MM.1S (cell line): ENCODE measurements around the gene SDK1.

Experiments used
- DNase-seq: peaks from one replicate; pipeline ENCODE4 v3.0.0-alpha.2; 2015
- H2AFZ ChIP-seq: fragments of 300-600 bp; sonication (generic); 2 replicates; pipeline ENCODE4 v1.6.0; 2016; ENCODE audit warnings: antibody characterized with exemption, low read length
- H3F3A ChIP-seq: fragments of 300-600 bp; sonication (generic); 2 replicates; pipeline ENCODE4 v1.6.1; 2016; ENCODE audit warnings: mild to moderate bottlenecking, antibody characterized with exemption, low read length, moderate library complexity, mixed read lengths; ENCODE audit not compliant: insufficient read depth
- H3K27ac ChIP-seq: fragments of 300-600 bp; sonication (generic); 2 replicates; pipeline ENCODE4 v1.5.1; 2016; ENCODE audit warnings: mild to moderate bottlenecking, low read length
- H3K27me3 ChIP-seq: fragments of 300-600 bp; sonication (generic); replicated peaks from 2 replicates; pipeline ENCODE4 v1.6.0; 2016; ENCODE audit warnings: low read length; ENCODE audit not compliant: insufficient read depth
- H3K36me3 ChIP-seq: fragments of 300-600 bp; sonication (generic); replicated peaks from 2 replicates; pipeline ENCODE4 v1.6.1; 2016; ENCODE audit warnings: mild to moderate bottlenecking, low read length, mixed read lengths; ENCODE audit not compliant: insufficient read depth
- H3K4me1 ChIP-seq: fragments of 300-600 bp; sonication (generic); 2 replicates; pipeline ENCODE4 v1.6.1; 2016; ENCODE audit warnings: low read length, mixed read lengths
- H3K4me2 ChIP-seq: fragments of 300-600 bp; sonication (generic); 2 replicates; pipeline ENCODE4 v1.6.0; 2016; ENCODE audit warnings: low read depth, low read length
- H3K4me3 ChIP-seq: fragments of 300-600 bp; sonication (generic); 2 replicates; pipeline ENCODE4 v1.5.1; 2016; ENCODE audit warnings: low read length, mixed read lengths
- H3K79me2 ChIP-seq: fragments of 300-600 bp; sonication (generic); 2 replicates; pipeline ENCODE4 v1.6.1; 2016; ENCODE audit warnings: mixed run types, low read length, mixed read lengths
- H3K9ac ChIP-seq: fragments of 300-600 bp; sonication (generic); 2 replicates; pipeline ENCODE4 v1.6.1; 2016; ENCODE audit warnings: low read length, mixed read lengths
- H3K9me2 ChIP-seq: fragments of 300-600 bp; sonication (generic); replicated peaks from 2 replicates; pipeline ENCODE4 v1.6.1; 2016; ENCODE audit warnings: mild to moderate bottlenecking, low read length, mixed read lengths; ENCODE audit not compliant: insufficient read depth
- H3K9me3 ChIP-seq: fragments of 300-600 bp; sonication (generic); replicated peaks from 2 replicates; pipeline ENCODE4 v1.6.1; 2016; ENCODE audit warnings: mild to moderate bottlenecking, low read length, mixed read lengths; ENCODE audit not compliant: insufficient read depth
- H4K20me1 ChIP-seq: fragments of 300-600 bp; sonication (generic); 2 replicates; pipeline ENCODE4 v1.6.1; 2016; ENCODE audit warnings: mild to moderate bottlenecking, low read length, moderate library complexity, mixed read lengths; ENCODE audit not compliant: insufficient read depth
- CTCF ChIP-seq: fragments of 300-600 bp; sonication (generic); IDR thresholded peaks from 2 replicates; pipeline ENCODE4 v1.5.1; 2016; ENCODE audit warnings: antibody characterized with exemption, low read length, mixed read lengths
- EZH2 ChIP-seq: fragments of 300-600 bp; sonication (generic); optimal IDR thresholded peaks from 2 replicates; pipeline ENCODE3; 2017; ENCODE audit warnings: low read depth, mild to moderate bottlenecking, antibody characterized with exemption, low read length, mixed read lengths
- EZH2phosphoT487 ChIP-seq: fragments of 300-600 bp; sonication (generic); IDR thresholded peaks from 2 replicates; pipeline ENCODE4 v1.6.1; 2018; ENCODE audit warnings: antibody characterized with exemption, low read length

SDK1 gene

DNA sequence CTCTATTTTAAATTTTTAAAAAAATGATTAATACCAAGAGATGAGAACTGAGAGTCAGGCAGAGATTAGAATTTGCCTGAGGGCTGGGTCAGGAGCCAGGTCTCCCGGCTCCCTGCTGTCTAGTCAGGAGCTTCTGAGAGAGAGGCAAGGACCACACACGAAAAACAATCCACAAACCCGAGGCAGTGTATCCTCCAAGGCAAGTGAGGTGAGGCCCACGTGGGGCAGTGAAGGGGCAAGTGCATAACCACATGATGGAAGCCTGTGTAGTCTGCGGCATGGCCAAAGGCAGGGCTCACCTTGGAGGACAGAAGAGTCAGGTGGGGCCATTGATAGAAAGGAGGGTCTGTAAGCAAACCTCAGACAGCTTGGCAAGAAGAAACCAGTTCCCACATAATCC is 839.9 kb downstream of the SDK1 start:
- no peak overlapping the region for H3K9ac ChIP-seq
- no peaks in the 10 kb centered on the region for H3K79me2 ChIP-seq
- H3K4me2 ChIP-seq, result no peak overlapping the region
- H3K27me3 ChIP-seq, result no peaks in the 10 kb centered on the region
- no peaks in the 10 kb centered on the region for H3K9me3 ChIP-seq
- H3K36me3 ChIP-seq, result no peaks in the 10 kb centered on the region
- H3F3A ChIP-seq, result no peaks in the 10 kb centered on the region
- no peaks in the 10 kb centered on the region for H3K9me2 ChIP-seq
- DNase-seq, result no peak
- no peak overlapping the region for H3K27ac ChIP-seq
- no peak overlapping the region for H3K4me3 ChIP-seq
- H2AFZ ChIP-seq, result no peak overlapping the region
- H3K4me1 ChIP-seq, result no peaks in the 10 kb centered on the region
- no peaks in the 10 kb centered on the region for H4K20me1 ChIP-seq
- TF ChIP-seq EZH2 (no peak), CTCF (no peak), EZH2phosphoT487 (no peak)

- H3K79me2 ChIP-seq, result no peaks in the 10 kb centered on the region
- no peaks in the 10 kb centered on the region for H3K9me2 ChIP-seq
- no peak for TF ChIP-seq EZH2
- TF ChIP-seq CTCF, result no peak
- TF ChIP-seq EZH2phosphoT487, result no peak
- no peaks in the 10 kb centered on the region for H3K9me3 ChIP-seq
- H3K4me2 ChIP-seq, result no peak overlapping the region
- H2AFZ ChIP-seq, result no peak overlapping the region
- no peaks in the 10 kb centered on the region for H3F3A ChIP-seq
- H3K36me3 ChIP-seq, result no peaks in the 10 kb centered on the region
- no peak for DNase-seq
- H4K20me1 ChIP-seq, result no peaks in the 10 kb centered on the region
- no peak overlapping the region for H3K4me3 ChIP-seq
- no peaks in the 10 kb centered on the region for H3K4me1 ChIP-seq
- H3K27me3 ChIP-seq, result no peaks in the 10 kb centered on the region
- H3K9ac ChIP-seq, result no peak overlapping the region
- H3K27ac ChIP-seq, result no peak overlapping the region
Measured at GRCh38 chr7:4143006-4143405, 842.0 kb downstream of the SDK1 start.

GRCh38 chr7:4143511-4144171 is 842.6 kb downstream of the SDK1 start:
- Histone ChIP-seq H2AFZ (no peak overlapping the region), H3K79me2 (no peaks in the 10 kb centered on the region), H3K9me3 (no peaks in the 10 kb centered on the region), H3K4me3 (no peak overlapping the region), H3K36me3 (no peaks in the 10 kb centered on the region), H3K4me2 (no peak overlapping the region), H4K20me1 (no peaks in the 10 kb centered on the region), H3K9ac (no peak overlapping the region), H3K9me2 (no peaks in the 10 kb centered on the region), H3F3A (no peaks in the 10 kb centered on the region), H3K27ac (no peak overlapping the region), H3K27me3 (no peaks in the 10 kb centered on the region), H3K4me1 (no peaks in the 10 kb centered on the region)
- DNase-seq, result no peak
- no peak for TF ChIP-seq EZH2phosphoT487
- no peak for TF ChIP-seq CTCF
- no peak for TF ChIP-seq EZH2
